ENCODE results near the gene ZFYVE9.

GRCh38 chr1:52122384-52122783 is 19.5 kb upstream of the ZFYVE9 start:
- TF ChIP-seq POLR2AphosphoS5 (IDR thresholded peaks at IDR 0.05; ENCODE audit: low read depth, low read length): no peak
- TF ChIP-seq, protein P1, sequence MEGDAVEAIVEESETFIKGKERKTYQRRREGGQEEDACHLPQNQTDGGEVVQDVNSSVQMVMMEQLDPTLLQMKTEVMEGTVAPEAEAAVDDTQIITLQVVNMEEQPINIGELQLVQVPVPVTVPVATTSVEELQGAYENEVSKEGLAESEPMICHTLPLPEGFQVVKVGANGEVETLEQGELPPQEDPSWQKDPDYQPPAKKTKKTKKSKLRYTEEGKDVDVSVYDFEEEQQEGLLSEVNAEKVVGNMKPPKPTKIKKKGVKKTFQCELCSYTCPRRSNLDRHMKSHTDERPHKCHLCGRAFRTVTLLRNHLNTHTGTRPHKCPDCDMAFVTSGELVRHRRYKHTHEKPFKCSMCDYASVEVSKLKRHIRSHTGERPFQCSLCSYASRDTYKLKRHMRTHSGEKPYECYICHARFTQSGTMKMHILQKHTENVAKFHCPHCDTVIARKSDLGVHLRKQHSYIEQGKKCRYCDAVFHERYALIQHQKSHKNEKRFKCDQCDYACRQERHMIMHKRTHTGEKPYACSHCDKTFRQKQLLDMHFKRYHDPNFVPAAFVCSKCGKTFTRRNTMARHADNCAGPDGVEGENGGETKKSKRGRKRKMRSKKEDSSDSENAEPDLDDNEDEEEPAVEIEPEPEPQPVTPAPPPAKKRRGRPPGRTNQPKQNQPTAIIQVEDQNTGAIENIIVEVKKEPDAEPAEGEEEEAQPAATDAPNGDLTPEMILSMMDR (IDR thresholded peaks at IDR 0.05): no peak
